H9 (cell line): ENCODE data around the gene SCN4A. TPM values are rescaled to one million over a fixed set of nuclear protein-coding genes. Genes with fewer than 3 reads are reported as not detected.

ENCODE experiments used
- DNase-seq: peaks from one replicate; pipeline ENCODE4 v3.0.0-alpha.2; 2017
- H2AFZ ChIP-seq: one replicate; pipeline ENCODE4 v1.6.1; 2013; ENCODE audit warnings: mild to moderate bottlenecking, low read length, control low read depth, moderate library complexity
- H2AK5ac ChIP-seq: 2 replicates; pipeline ENCODE4 v1.6.1; 2013; ENCODE audit warnings: low read length, control low read depth, mixed read lengths; ENCODE audit not compliant: insufficient read length
- H2BK120ac ChIP-seq: one replicate; pipeline ENCODE4 v1.6.1; 2013; ENCODE audit warnings: low read depth, mild to moderate bottlenecking, low read length, control low read depth, inconsistent platforms; ENCODE audit not compliant: poor library complexity, severe bottlenecking
- H2BK12ac ChIP-seq: 2 replicates; pipeline ENCODE4 v1.6.1; 2013; ENCODE audit warnings: low read length, control low read depth, mixed read lengths, low read depth; ENCODE audit not compliant: insufficient read length
- H2BK15ac ChIP-seq: 2 replicates; pipeline ENCODE4 v1.6.1; 2013; ENCODE audit warnings: low read depth, low read length, control low read depth
- H2BK20ac ChIP-seq: one replicate; pipeline ENCODE4 v1.6.1; 2013; ENCODE audit warnings: low read depth, mild to moderate bottlenecking, low read length, control low read depth, inconsistent platforms; ENCODE audit not compliant: poor library complexity, severe bottlenecking
- H2BK5ac ChIP-seq: 2 replicates; pipeline ENCODE4 v1.6.1; 2013; ENCODE audit warnings: low read length, control low read depth, mixed read lengths; ENCODE audit not compliant: insufficient read length
- H3K14ac ChIP-seq: 2 replicates; pipeline ENCODE4 v1.6.1; 2013; ENCODE audit warnings: low read length, control low read depth; ENCODE audit not compliant: insufficient read depth
- H3K18ac ChIP-seq: 2 replicates; pipeline ENCODE4 v1.6.1; 2013; ENCODE audit warnings: low read depth, mild to moderate bottlenecking, mixed read lengths, low read length, control low read depth; ENCODE audit not compliant: insufficient read length
- H3K23ac ChIP-seq: 2 replicates; pipeline ENCODE4 v1.6.1; 2013; ENCODE audit warnings: low read length, control low read depth, mixed read lengths, low read depth; ENCODE audit not compliant: insufficient read length
- H3K23me2 ChIP-seq: 2 replicates; pipeline ENCODE4 v1.6.1; 2013; ENCODE audit warnings: low read depth, mild to moderate bottlenecking, mixed read lengths, low read length, control low read depth; ENCODE audit not compliant: insufficient read length, poor library complexity, severe bottlenecking
- H3K27ac ChIP-seq: 2 replicates; pipeline ENCODE4 v1.5.1; 2013; ENCODE audit warnings: low read length, control low read depth, mixed read lengths, low read depth; ENCODE audit not compliant: insufficient read length
- H3K27me3 ChIP-seq: 2 replicates; pipeline ENCODE4 v1.6.1; 2013; ENCODE audit warnings: low read length, control low read depth, inconsistent platforms; ENCODE audit not compliant: insufficient read depth
- H3K4ac ChIP-seq: 2 replicates; pipeline ENCODE4 v1.6.1; 2013; ENCODE audit warnings: low read depth, mild to moderate bottlenecking, control low read depth, inconsistent platforms, low read length, moderate library complexity
- H3K4me1 ChIP-seq: 2 replicates; pipeline ENCODE4 v1.6.1; 2013; ENCODE audit warnings: low read length, control low read depth, inconsistent platforms; ENCODE audit not compliant: insufficient read depth
- H3K4me2 ChIP-seq: 2 replicates; pipeline ENCODE4 v1.6.1; 2013; ENCODE audit warnings: low read length, control low read depth, mixed read lengths; ENCODE audit not compliant: insufficient read length, insufficient read depth
- H3K56ac ChIP-seq: 2 replicates; pipeline ENCODE4 v1.6.1; 2013; ENCODE audit warnings: low read depth, mild to moderate bottlenecking, mixed read lengths, low read length, control low read depth; ENCODE audit not compliant: insufficient read length
- H3K79me1 ChIP-seq: 2 replicates; pipeline ENCODE4 v1.6.1; 2013; ENCODE audit warnings: low read depth, mild to moderate bottlenecking, moderate library complexity, low read length, control low read depth, inconsistent platforms; ENCODE audit not compliant: insufficient read depth, poor library complexity, severe bottlenecking
- H3K79me2 ChIP-seq: 2 replicates; pipeline ENCODE4 v1.6.1; 2013; ENCODE audit warnings: low read length, control low read depth, inconsistent platforms; ENCODE audit not compliant: insufficient read depth
- H3K9ac ChIP-seq: 2 replicates; pipeline ENCODE4 v1.6.1; 2013; ENCODE audit warnings: low read length, control low read depth, mixed read lengths; ENCODE audit not compliant: insufficient read length; ENCODE audit errors: extremely low read depth
- H3K9me3 ChIP-seq: one replicate; pipeline ENCODE4 v1.6.1; 2013; ENCODE audit warnings: low read depth, low read length, inconsistent platforms; ENCODE audit not compliant: control insufficient read depth
- H3T11ph ChIP-seq: one replicate; pipeline ENCODE4 v1.6.1; 2013; ENCODE audit warnings: mild to moderate bottlenecking, low read length, control low read depth, inconsistent platforms
- H4K20me1 ChIP-seq: one replicate; pipeline ENCODE4 v1.6.1; 2013; ENCODE audit not compliant: control insufficient read depth, insufficient read length, insufficient read depth
- H4K5ac ChIP-seq: 2 replicates; pipeline ENCODE4 v1.6.1; 2013; ENCODE audit warnings: low read depth, mild to moderate bottlenecking, mixed read lengths, low read length, control low read depth; ENCODE audit not compliant: insufficient read length
- H4K8ac ChIP-seq: replicated peaks from 2 replicates; pipeline ENCODE4 v1.6.1; 2013; ENCODE audit warnings: low read length, control low read depth, mixed read lengths, low read depth; ENCODE audit not compliant: insufficient read length
- H4K91ac ChIP-seq: 2 replicates; pipeline ENCODE4 v1.6.1; 2013; ENCODE audit warnings: low read depth, mild to moderate bottlenecking, moderate library complexity, mixed read lengths, low read length, control low read depth; ENCODE audit not compliant: insufficient read length
- H3K27ac Mint-ChIP-seq, 3 experiments: 2 replicates in 2 of 3; 3 replicates in 1 of 3; pipeline ENCODE4 v1.8.0; 2020 to 2021; ENCODE audit warnings: mixed read lengths in 3 of 3, mild to moderate bottlenecking in 1 of 3, moderate library complexity in 1 of 3
- H3K27me3 Mint-ChIP-seq: 2 replicates; pipeline ENCODE4 v1.8.0; 2021; ENCODE audit warnings: low read depth, mild to moderate bottlenecking, moderate library complexity, mixed read lengths
- H3K36me3 Mint-ChIP-seq, 3 experiments: 2 replicates in 2 of 3; 3 replicates in 1 of 3; pipeline ENCODE4 v1.8.0; 2020 to 2021; ENCODE audit warnings: low read depth in 3 of 3, mixed read lengths in 3 of 3; ENCODE audit not compliant: insufficient read depth in 1 of 3
- H3K4me1 Mint-ChIP-seq, 2 experiments: 2 replicates each; pipeline ENCODE4 v1.8.0; 2020; ENCODE audit warnings: mixed read lengths in 2 of 2
- H3K4me3 Mint-ChIP-seq, 2 experiments: 2 replicates in 1 of 2; 3 replicates in 1 of 2; pipeline ENCODE4 v1.8.0; 2020 to 2021; ENCODE audit warnings: mild to moderate bottlenecking in 2 of 2, mixed read lengths in 2 of 2, moderate library complexity in 1 of 2
- H3K9me3 Mint-ChIP-seq, 2 experiments: 2 replicates in 1 of 2; 3 replicates in 1 of 2; pipeline ENCODE4 v1.8.0; 2020; ENCODE audit warnings: mild to moderate bottlenecking in 2 of 2, mixed read lengths in 2 of 2, moderate library complexity in 1 of 2
- WGBS: extraction: QIAGEN DNeasy Blood & Tissue Kit; methylation state at CpG from one replicate; pipeline ENCODE4 v1.1.7; 2013; ENCODE audit warnings: missing lambda C conversion rate, low lambda C conversion rate, mixed read lengths; ENCODE audit not compliant: insufficient read length; ENCODE audit errors: extremely low coverage; 5-methylcytosine and 5-hydroxymethylcytosine counted together
- total RNA-seq: library from RNA; stranded (reverse); gene quantifications from 2 replicates; pipeline ENCODE4 v1.2.1, GENCODE V29; 2021
- TF ChIP-seq, protein P1 (sequence below): fragments of 200-600 bp; sonication (generic); conservative IDR thresholded peaks from 3 replicates; pipeline ENCODE4 v1.8.0; 2021; ENCODE audit warnings: antibody characterized with exemption, mild to moderate bottlenecking

SCN4A gene
- total RNA-seq, 1 experiment from 2014 or later: 5.8 TPM

DNA sequence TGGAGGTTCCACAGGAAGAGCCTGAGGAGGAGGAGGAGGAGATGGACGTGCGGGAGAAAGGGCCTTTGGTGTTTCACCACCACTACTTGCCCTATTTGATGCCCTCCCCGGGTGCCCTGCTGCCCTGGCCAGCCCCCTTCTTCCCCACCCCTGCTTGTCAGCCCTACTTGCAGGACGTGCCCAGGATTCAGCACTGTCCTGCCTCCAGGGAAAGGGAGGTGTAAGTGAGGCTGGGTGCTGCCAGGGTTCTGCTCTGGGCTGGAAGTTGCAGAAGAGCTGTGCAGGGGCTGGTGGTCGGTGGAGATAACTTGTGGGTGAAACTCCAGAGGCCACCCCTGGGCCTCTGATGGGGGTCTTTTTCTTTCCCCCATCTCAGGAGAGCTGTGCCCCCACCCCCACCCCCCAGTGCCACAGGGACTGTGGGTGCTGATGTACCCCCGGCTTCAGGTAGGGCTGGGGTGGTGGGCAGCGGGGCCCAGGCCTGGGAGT is 28.4 kb upstream of the SCN4A start:
- 0 out of 2 replicates have a peak, but pooled peaks cover 3% of the 10 kb centered on the region for H3K4me1 ChIP-seq
- H4K20me1 ChIP-seq: no peaks in the 10 kb centered on the region
- no peak overlapping the region for H3K18ac ChIP-seq
- H3K23ac ChIP-seq: no peak overlapping the region
- TF ChIP-seq, protein P1, sequence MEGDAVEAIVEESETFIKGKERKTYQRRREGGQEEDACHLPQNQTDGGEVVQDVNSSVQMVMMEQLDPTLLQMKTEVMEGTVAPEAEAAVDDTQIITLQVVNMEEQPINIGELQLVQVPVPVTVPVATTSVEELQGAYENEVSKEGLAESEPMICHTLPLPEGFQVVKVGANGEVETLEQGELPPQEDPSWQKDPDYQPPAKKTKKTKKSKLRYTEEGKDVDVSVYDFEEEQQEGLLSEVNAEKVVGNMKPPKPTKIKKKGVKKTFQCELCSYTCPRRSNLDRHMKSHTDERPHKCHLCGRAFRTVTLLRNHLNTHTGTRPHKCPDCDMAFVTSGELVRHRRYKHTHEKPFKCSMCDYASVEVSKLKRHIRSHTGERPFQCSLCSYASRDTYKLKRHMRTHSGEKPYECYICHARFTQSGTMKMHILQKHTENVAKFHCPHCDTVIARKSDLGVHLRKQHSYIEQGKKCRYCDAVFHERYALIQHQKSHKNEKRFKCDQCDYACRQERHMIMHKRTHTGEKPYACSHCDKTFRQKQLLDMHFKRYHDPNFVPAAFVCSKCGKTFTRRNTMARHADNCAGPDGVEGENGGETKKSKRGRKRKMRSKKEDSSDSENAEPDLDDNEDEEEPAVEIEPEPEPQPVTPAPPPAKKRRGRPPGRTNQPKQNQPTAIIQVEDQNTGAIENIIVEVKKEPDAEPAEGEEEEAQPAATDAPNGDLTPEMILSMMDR: no peak
- H3K27me3 ChIP-seq: peaks cover 6% of the 10 kb centered on the region; the same call in 1 of the 2 replicates
- no peak overlapping the region for H2BK12ac ChIP-seq
- no peak overlapping the region for H4K8ac ChIP-seq
- no CpG with 5 or more reads among the region's 7 CpGs for WGBS
- 0 out of 7 replicates have a peak, but pooled peaks cover 0 to 2% (median 0%) of the 10 kb centered on the region in 3 experiments for H3K36me3 Mint-ChIP-seq
- no peak overlapping the region for H3K4me3 Mint-ChIP-seq
- H4K5ac ChIP-seq: no peak overlapping the region
- H3K56ac ChIP-seq: no peak overlapping the region
- no peak overlapping the region for H2BK5ac ChIP-seq
- H3K9me3 Mint-ChIP-seq: no peaks in the 10 kb centered on the region; a peak in 1 of 5 replicates
- no peak overlapping the region for H2BK120ac ChIP-seq
- no peaks in the 10 kb centered on the region for H3K9me3 ChIP-seq
- H4K91ac ChIP-seq: no peak overlapping the region
- no peak overlapping the region for H3K27ac ChIP-seq
- H2BK20ac ChIP-seq: no peak overlapping the region
- H3K27me3 Mint-ChIP-seq: peaks cover 40% of the 10 kb centered on the region
- no peak overlapping the region for H3K4me2 ChIP-seq
- H3K27ac Mint-ChIP-seq: no peak overlapping the region
- no peak overlapping the region for H3K9ac ChIP-seq
- DNase-seq: peak; percentile 20
- peaks cover 9 to 25% of the 10 kb centered on the region in 2 experiments for H3K4me1 Mint-ChIP-seq
- H2AK5ac ChIP-seq: no peak overlapping the region
- H3K79me1 ChIP-seq: no peaks in the 10 kb centered on the region
- H3K23me2 ChIP-seq: peaks cover 11% of the 10 kb centered on the region
- H3K4ac ChIP-seq: no peak overlapping the region
- no peak overlapping the region; the same call in 1 of the 2 replicates for H3K14ac ChIP-seq
- H3K79me2 ChIP-seq: no peaks in the 10 kb centered on the region
- no peak overlapping the region for H3T11ph ChIP-seq
- H2BK15ac ChIP-seq: no peak overlapping the region
- no peak overlapping the region for H2AFZ ChIP-seq
